Left lung (tissue), 10 donors: ENCODE results near the gene PGF. TPM values are rescaled to one million over a fixed set of nuclear protein-coding genes. Genes with fewer than 3 reads are reported as not detected.

ENCODE experiments used
- ATAC-seq: fragments of 200-7000 bp; cut with Tn5 transposase; one replicate; pipeline ENCODE4 v1.9.1; 2020; ENCODE audit warnings: moderate library complexity
- DNase-seq, 4 donors: peaks; one replicate each; pipeline ENCODE4 v3.0.0-alpha.2; 2013 to 2020
- H3K27ac ChIP-seq, 2 donors: fragments of 200-600 bp; sonication (generic) in 1 of 2; one replicate each; pipeline versions ENCODE4 v1.5.0 to v1.8.0; 2020 to 2021
- H3K27me3 ChIP-seq, 2 donors: fragments of 200-600 bp; sonication (generic) in 1 of 2; one replicate each; pipeline versions ENCODE4 v1.5.0 to v1.8.0; 2020 to 2021
- H3K36me3 ChIP-seq, 2 donors: fragments of 200-600 bp; sonication (generic) in 1 of 2; one replicate each; pipeline versions ENCODE4 v1.5.0 to v1.8.0; 2020 to 2021
- H3K4me1 ChIP-seq, 2 donors: fragments of 200-600 bp; one replicate each; pipeline ENCODE4 v1.8.0; 2021
- H3K4me3 ChIP-seq, 2 donors: fragments of 200-600 bp; sonication (generic) in 1 of 2; one replicate each; pipeline versions ENCODE4 v1.5.0 to v1.8.0; 2020 to 2021; ENCODE audit warnings: mild to moderate bottlenecking in 1 of 2
- H3K9me3 ChIP-seq, 2 donors: fragments of 200-600 bp; sonication (generic) in 1 of 2; one replicate each; pipeline versions ENCODE4 v1.5.0 to v1.8.0; 2020 to 2021
- CTCF ChIP-seq, 2 donors: fragments of 200-600 bp; sonication (generic) in 1 of 2; IDR thresholded peaks; one replicate each; pipeline versions ENCODE4 v1.5.0 to v1.8.0; 2021; ENCODE audit warnings: antibody characterized with exemption in 2 of 2
- intact Hi-C, 2 donors: fragments of 100-400 bp; cut with DNase I; formaldehyde crosslinking; loops; one replicate each; pipeline versions ENCODE4 v1.11.2 to v1.14.2; 2022
- polyA plus RNA-seq, 6 donors: library from polyadenylated mRNA; unstranded; fragments of 120-200 nt; gene quantifications; one replicate each; pipeline ENCODE4 v1.2.1, GENCODE V29; 2013; ENCODE audit not compliant: insufficient read length in 6 of 6
- total RNA-seq, 2 donors: library from RNA; stranded (reverse); fragmentation: NEBNext Ultra II Directional; extraction: Animal tissue kit (Norgen Biotek cat#: 25700); gene quantifications; one replicate each; pipeline ENCODE4 v1.2.1, GENCODE V29; 2021
- donor health status: DM: no; HTN: yes; CAD: no.
- donor health status: DM: no; HTN: no; CAD: no.

Gene PGF
- total and polyA plus RNA-seq, 8 donors, result 3.4 to 18.6 (median 13.2) TPM

DNA sequence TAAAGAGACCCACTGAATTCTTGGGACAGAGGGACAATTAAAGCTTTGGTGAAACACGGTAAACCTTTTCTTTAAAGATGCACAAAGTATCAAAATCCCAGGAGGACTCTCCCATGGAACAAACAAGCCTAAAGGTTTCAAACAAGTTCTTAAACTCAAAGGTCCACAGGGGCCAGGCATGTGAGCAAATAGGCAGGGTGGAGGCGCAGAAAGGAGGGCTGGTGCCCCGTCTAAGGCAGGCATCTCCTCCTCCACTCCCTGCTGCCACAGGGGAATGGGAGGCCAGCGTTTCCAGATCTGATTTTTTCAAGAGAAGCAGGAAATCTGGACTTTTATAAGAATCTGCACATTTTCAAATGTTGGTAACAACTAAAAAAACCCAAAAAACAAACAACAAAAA is 40.0 kb downstream of the PGF start:
- no peak for TF ChIP-seq CTCF (IDR thresholded peaks at IDR 0.05)
- no peak for DNase-seq
- intact Hi-C loops, result loop anchor here in 1 of 2 donors (5.0 kb wide), 1 partner anchor 172 kb away; no protein-coding TSS in a partner anchor
- Histone ChIP-seq H3K4me3 (no peak overlapping the region), H3K27ac (no peak overlapping the region), H3K9me3 (no peaks in the 10 kb centered on the region), H3K36me3 (no peaks in the 10 kb centered on the region), H3K27me3 (no peaks in the 10 kb centered on the region), H3K4me1 (peaks cover 0 to 8% of the 10 kb centered on the region in 2 donors)
- no peak for ATAC-seq

DNA sequence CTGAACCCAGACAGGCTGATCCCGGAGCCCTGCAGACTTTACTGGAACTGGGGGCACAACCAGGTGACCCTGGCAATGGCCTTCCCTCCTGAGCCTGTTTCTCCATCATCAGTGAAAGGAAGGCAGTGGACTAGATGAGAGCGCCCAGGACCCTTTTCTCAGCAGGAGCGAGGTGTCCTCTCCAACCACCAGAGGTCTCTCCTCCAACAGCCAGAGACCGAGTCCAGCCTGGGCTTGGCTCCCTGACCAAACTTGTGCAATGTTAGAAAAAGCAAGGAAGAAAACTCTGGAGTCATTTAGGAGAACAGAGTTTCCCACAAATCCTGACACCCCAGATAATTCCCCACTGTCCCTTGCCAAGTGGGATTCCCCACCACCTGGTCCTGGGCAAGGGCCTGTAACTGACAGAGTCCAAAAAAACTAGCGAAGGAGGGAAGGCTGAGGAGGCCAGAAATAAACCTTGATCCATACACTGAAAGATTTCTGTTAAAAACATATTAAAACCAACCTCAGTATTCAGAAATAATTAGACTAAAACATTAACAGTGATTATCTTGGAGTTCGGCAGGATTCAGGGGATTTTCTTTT is 41.3 kb downstream of the PGF start:
- Histone ChIP-seq H3K4me1 (peaks cover 0 to 8% of the 10 kb centered on the region in 2 donors), H3K9me3 (no peaks in the 10 kb centered on the region), H3K36me3 (no peaks in the 10 kb centered on the region), H3K4me3 (no peak overlapping the region), H3K27me3 (no peaks in the 10 kb centered on the region), H3K27ac (no peak overlapping the region)
- DNase-seq (peak in 3 of 4 donors; percentile 60 to 90 (median 78)), ATAC-seq (peak; percentile 82)
- intact Hi-C loops, result no loop called here
- TF ChIP-seq CTCF (IDR thresholded peaks at IDR 0.05), result peak; percentile 61 to 63

GRCh38 chr14:74913393-74913910 is 41.9 kb downstream of the PGF start:
- Histone ChIP-seq H3K9me3 (no peaks in the 10 kb centered on the region), H3K36me3 (no peaks in the 10 kb centered on the region), H3K27me3 (no peaks in the 10 kb centered on the region), H3K4me3 (no peak overlapping the region), H3K27ac (no peak overlapping the region), H3K4me1 (peaks cover 0 to 8% of the 10 kb centered on the region in 2 donors)
- TF ChIP-seq CTCF (IDR thresholded peaks at IDR 0.05), result no peak
- ATAC-seq, result no peak
- intact Hi-C loops, result no loop called here
- no peak for DNase-seq

DNA sequence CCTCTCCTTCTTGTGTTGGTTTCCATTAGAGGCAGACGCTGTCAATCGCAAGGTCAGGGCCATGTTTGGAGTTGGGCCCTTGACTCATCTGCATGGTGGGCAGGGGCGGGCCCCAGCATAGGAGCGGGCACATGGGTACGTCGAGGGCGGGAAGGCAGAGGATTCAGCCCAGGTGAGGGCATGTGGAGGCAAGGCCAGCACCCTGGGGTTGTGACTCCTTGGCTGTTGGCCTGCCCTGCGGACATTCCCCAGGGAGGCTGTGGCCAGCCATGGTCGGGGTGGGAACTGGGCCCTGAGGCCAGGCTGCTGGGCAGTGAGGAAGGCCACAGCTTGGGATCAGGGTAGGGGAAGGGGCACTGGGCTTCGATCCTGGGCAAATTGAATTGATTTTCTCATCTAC is 42.6 kb downstream of the PGF start:
- H3K9me3 ChIP-seq, result no peaks in the 10 kb centered on the region
- TF ChIP-seq CTCF (IDR thresholded peaks at IDR 0.05), result no peak
- H3K27me3 ChIP-seq, result no peaks in the 10 kb centered on the region
- intact Hi-C loops, result no loop called here
- no peak overlapping the region for H3K4me3 ChIP-seq
- H3K4me1 ChIP-seq, result peaks cover 0 to 7% of the 10 kb centered on the region in 2 donors
- H3K36me3 ChIP-seq, result no peaks in the 10 kb centered on the region
- no peak overlapping the region for H3K27ac ChIP-seq
- ATAC-seq (no peak), DNase-seq (no peak)

- DNase-seq (no peak), ATAC-seq (no peak)
- H3K9me3 ChIP-seq, result no peaks in the 10 kb centered on the region
- H3K4me3 ChIP-seq, result no peak overlapping the region
- TF ChIP-seq CTCF (IDR thresholded peaks at IDR 0.05), result no peak
- peaks cover 2 to 3% of the 10 kb centered on the region in 2 donors for H3K4me1 ChIP-seq
- intact Hi-C loops, result no loop called here
- no peak overlapping the region for H3K27ac ChIP-seq
- no peaks in the 10 kb centered on the region for H3K27me3 ChIP-seq
- H3K36me3 ChIP-seq, result no peaks in the 10 kb centered on the region
These were observed 43.3 kb downstream of the PGF start for GRCh38 chr14:74912111-74912510.
